Measurements from ENCODE around the gene CNTNAP1.

CNTNAP1 gene

DNA sequence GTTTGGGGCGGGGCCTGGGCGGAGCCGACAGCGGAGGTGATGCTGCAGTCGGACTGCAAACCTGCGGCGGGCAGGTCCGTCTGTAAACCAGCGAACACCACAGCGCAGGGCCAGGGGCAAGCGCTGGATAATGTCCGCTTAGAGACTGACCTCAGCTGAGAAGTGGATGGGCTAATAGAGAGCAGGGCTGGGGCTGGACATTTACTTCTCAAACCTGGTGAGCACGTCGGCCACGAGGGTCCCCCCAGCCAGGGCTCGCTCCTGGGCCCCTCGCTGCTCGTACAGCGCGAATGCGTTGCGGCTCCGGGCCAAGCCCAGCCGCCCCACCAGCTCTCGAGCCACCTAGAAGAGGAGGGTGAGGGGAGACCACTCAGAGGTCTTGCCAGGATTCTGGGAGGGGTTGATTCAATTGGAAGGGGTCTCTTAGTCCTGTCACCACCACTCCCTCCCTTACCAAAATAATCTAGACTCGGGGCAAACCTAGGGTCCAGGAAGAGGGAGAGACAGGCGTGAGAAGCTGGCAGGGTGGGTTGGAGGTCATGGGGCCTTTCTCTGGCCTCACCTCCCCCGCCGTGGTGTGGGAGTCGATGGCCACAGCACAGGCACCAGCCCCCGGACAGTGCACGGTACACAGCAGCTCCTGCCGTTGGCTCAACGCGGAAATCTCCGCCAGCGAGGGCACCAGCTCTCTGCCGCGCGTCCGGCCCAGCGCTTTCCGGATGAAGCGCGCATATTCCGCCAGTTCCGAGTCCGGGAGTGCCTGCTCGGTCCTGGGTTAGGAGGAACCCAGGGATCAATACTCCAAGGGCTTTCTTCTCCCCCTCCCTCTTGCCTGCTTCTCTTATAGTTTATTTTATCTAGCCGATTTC, 11.3 kb upstream of the CNTNAP1 start:
- DNase-seq: no peak

GRCh38 chr17:42672038-42672437, 10.3 kb upstream of the CNTNAP1 start:
- DNase-seq: no peak

GRCh38 chr17:42673266-42673884, 9.0 kb upstream of the CNTNAP1 start:
- no peak for DNase-seq

- DNase-seq: peak in 1 of 2 donors; percentile 30
Measured at GRCh38 chr17:42673885-42674754, 8.2 kb upstream of the CNTNAP1 start.

- no peak for DNase-seq
Measured at GRCh38 chr17:42674755-42675347, 7.5 kb upstream of the CNTNAP1 start.

DNA sequence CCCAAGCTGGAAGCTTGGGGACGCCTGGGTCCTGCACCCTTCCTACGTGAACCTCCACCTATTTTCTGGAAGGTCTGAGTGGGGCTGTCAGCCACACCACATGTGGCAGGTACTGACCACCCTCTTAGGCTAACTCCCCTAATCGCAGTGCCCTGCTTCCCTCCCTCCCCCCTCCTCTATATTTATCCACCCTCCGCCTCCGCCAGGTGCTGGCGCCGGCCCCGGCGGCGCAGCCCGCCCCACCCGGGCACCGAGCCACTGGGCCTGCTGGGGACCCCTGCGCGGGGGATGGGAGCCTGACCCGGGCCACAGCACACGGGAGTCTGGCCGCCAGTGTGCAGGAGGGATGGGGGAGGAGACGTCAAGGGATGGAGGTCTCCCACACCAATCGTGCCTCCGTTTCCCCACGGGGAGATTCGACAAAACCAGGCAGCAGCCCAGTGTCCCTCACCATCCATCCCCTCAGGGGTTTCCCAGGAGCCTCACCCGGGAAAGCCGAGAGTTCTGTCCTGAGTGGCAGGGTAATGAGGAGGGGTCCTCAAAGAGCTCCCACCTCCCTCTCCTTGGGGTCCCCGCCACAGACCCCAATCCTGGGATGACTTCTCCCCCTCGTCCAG, 6.9 kb upstream of the CNTNAP1 start:
- no peak for DNase-seq

- DNase-seq: no peak
Measured at GRCh38 chr17:42675965-42676423, 6.3 kb upstream of the CNTNAP1 start.

DNA sequence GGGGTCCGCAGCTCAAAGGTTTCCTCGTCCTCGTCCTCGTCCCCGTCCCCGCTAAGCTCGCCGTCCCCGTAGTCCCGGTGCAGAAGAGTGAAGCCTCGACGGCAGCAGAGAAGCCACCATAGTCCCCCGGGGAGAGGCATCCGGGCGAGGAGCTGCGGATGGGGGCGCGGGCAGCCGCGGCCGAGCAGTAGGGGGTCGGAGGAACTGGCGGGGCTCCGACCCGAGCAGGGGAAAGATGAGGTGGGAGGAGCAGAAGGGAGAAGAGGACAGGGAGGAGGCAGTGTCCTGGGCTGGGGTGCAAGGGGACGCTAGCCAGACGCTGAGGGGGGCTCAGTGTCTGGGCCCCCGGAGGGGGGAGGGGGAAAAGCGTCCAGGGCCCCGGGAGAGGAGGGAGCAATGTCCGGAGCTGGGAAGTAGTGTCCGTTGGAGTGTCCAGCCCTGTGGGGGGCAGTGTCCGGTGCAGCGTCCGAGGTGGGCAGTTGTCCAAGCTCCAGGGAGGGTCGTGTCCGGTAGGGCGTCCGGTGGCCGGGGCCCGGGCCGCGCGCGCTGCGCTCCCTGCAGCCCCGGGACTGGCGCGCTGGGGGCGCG, 5.8 kb upstream of the CNTNAP1 start, which contains the start of gene PLEKHH3:
TSS of gene PLEKHH3 (minus strand) at position 571 of the 588 bp plus-strand sequence. CDS start at position 140, 431 bp downstream.
- DNase-seq: no peak

DNA sequence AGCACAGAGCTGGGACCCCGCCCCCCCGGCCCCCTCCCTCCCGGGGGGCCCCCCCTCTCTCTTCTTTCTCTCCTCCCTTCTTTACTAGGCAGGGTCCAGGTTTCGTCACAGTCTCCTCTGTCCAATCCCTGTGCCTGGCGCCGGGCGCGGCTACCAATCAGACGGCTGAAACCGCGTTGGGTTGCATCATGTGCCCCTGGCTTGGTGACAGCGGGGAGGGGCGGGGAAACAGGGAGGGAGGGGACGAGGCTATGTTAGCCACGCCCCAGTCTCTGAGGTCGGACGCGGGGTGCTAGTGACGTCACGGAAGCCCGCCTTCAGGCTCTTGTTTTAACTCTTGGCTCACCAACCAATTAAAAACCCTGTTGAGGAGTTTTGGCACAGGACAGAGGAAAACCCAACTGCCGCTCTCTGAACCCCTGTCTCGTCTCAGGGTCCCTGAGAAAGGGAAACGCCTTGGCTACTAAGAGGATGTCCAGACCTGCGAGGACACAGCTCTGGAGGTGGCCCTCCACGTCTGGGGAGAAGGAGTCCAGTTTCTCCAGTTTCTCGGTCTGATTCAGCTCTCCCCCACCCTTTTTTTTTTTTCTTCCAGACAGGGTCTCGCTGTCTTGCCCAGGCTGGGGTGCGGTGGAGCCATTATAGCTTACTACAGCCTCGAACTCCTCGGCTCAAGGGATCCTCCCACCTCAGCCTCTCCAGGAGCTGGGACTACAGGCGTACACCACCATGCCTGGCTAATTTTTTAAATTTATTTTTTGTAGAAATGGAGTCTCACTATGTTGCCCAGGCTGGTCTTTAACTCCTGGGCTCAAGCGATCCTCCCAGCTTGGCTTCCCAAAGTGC, 5.1 kb upstream of the CNTNAP1 start:
- DNase-seq: peak; percentile 98 to 100

GRCh38 chr17:42677921-42678781, 4.2 kb upstream of the CNTNAP1 start:
- DNase-seq: peak; percentile 69 to 79

GRCh38 chr17:42678951-42679491, 3.3 kb upstream of the CNTNAP1 start:
- peak; percentile 73 to 80 for DNase-seq

- peak; percentile 64 to 75 for DNase-seq
Measured at GRCh38 chr17:42679492-42680330, 2.6 kb upstream of the CNTNAP1 start.

- DNase-seq: no peak
Measured at GRCh38 chr17:42680331-42680808, 2.0 kb upstream of the CNTNAP1 start.

DNA sequence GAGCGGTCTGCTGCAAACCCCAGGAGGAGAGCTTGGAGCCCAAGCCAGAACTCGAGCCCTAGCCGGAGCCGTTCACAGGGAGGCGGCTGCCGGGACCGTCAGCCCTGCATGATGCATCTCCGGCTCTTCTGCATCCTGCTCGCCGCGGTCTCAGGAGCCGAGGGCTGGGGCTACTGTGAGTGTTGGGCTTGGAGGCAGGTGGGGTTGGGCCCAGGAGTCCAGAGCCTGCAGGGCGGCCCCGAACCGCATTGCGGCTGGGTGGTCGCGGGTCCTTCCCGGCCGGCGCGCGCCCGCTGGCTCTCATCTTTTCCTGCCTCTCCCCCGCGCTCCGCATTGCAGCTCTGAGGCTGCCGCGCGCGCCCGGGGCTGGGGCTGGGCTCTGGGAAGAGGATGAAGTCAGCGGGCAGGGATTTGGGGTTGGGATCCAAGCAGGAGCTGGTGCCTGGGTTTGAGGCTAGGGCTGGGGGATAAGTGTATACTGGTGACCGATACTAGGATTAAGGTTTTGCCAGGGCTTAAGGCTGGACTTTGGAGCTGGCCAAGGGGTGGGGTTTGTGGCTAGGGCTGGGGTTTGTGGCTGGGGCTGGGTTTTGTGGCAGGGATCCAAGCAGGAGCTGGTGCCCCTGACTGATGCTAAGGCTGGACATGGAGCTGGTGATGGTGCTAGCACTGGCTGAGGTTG, 532 bp downstream of the CNTNAP1 start:
- no peak for DNase-seq

DNA sequence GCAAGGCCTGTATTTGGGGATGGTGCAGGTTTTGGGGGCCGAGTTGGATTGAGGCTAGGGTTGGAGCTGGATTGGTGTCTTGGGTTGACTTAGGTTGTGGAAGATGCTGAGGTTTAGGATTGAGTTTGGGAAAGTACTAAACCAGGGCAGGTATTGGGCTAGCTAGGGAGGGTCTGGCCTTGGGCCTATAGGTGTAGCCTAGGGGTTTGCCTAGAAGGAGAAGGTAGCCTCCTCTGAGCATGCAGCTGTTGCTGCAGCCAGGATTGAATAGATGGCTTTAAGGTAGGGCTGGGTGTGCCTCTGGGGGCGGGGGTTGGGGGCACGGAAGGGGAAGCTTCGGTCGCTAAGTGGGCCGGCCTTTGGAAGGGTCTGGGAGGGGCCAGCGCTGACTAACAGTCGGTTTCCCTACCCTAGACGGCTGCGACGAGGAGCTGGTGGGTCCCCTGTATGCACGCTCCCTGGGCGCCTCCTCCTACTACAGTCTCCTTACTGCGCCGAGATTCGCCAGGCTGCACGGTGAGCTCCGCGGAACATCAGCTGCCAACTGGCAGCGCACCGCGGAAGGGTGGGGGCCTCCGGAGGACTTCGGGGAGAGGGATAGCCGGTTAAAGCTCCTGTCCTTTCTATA, 1.2 kb downstream of the CNTNAP1 start:
- no peak for DNase-seq

DNA sequence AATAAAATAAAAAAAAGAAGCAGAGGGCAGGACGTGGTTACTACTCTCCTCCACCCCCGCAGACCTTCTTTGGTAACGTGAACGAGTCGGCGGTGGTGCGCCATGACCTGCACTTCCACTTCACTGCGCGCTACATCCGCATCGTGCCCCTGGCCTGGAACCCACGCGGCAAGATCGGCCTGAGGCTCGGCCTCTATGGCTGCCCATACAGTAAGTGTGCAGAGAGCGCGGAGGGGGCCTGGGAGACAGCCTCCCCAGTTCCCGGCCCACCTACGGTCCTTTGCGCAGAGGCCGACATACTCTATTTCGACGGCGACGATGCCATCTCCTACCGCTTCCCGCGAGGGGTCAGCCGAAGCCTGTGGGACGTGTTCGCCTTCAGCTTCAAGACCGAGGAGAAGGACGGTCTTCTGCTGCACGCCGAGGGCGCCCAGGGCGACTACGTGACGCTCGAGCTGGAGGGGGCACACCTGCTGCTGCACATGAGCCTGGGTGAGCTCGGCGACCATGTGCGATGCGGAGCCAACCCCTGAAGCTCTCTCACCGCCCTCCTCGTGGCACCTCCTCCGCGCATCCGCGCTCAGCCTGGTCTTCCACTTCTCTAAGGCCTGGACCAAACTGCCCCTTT, 2.7 kb downstream of the CNTNAP1 start:
- no peak for DNase-seq

DNA sequence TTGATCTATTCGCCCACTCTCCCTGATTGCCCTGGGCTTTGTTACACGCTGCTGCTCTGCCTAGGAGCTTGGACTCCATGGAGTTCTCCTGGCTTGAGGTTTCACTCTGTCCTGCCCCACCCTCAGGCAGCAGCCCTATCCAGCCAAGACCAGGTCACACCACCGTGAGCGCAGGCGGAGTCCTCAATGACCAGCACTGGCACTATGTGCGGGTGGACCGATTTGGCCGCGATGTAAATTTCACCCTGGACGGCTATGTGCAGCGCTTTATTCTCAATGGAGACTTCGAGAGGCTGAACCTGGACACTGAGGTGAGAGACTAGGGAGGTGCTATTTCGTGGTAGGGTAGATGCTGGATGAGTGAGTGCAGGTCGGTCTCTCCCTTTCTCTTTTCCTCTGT, 3.5 kb downstream of the CNTNAP1 start:
- DNase-seq: no peak

Data from inflammatory macrophage treated with lipopolysaccharide for 1 hour (primary cell).